HG03159 (cell line): ENCODE data around the gene GPRC5B.

ENCODE experiments used
- ATAC-seq: cut with Tn5 transposase; IDR thresholded peaks from one replicate; pipeline ENCODE4 v1.9.1; 2021; ENCODE audit warnings: mild to moderate bottlenecking, moderate library complexity; ENCODE audit not compliant: unreplicated experiment

GPRC5B gene

GRCh38 chr16:19846436-19846835 lies 38.2 kb downstream of the GPRC5B start:
- ATAC-seq, result no peak

GRCh38 chr16:19844945-19845641 lies 39.6 kb downstream of the GPRC5B start:
- no peak for ATAC-seq

- no peak for ATAC-seq
These were observed 41.3 kb downstream of the GPRC5B start for GRCh38 chr16:19843371-19843770.

- no peak for ATAC-seq
These were observed 42.1 kb downstream of the GPRC5B start for GRCh38 chr16:19842426-19843157.

GRCh38 chr16:19841184-19841583 lies 43.5 kb downstream of the GPRC5B start:
- ATAC-seq, result no peak

GRCh38 chr16:19840524-19841110 lies 44.0 kb downstream of the GPRC5B start:
- ATAC-seq, result no peak

GRCh38 chr16:19837984-19838707 lies 46.5 kb downstream of the GPRC5B start:
- ATAC-seq, result no peak

GRCh38 chr16:19837331-19837980 lies 47.2 kb downstream of the GPRC5B start:
- ATAC-seq, result no peak

GRCh38 chr16:19835968-19836421 lies 48.7 kb downstream of the GPRC5B start:
- no peak for ATAC-seq

- ATAC-seq, result no peak
These were observed 49.5 kb downstream of the GPRC5B start for GRCh38 chr16:19835196-19835595.

- no peak for ATAC-seq
These were observed 51.1 kb downstream of the GPRC5B start for GRCh38 chr16:19833581-19833980.

GRCh38 chr16:19833176-19833575 lies 51.5 kb downstream of the GPRC5B start:
- no peak for ATAC-seq

- no peak for ATAC-seq
These were observed 53.0 kb downstream of the GPRC5B start for GRCh38 chr16:19831678-19832077.

- ATAC-seq, result no peak
These were observed 53.6 kb downstream of the GPRC5B start for GRCh38 chr16:19830902-19831560.

GRCh38 chr16:19829844-19830692 lies 54.6 kb downstream of the GPRC5B start:
- ATAC-seq, result no peak

- ATAC-seq, result no peak
These were observed 60.4 kb downstream of the GPRC5B start for GRCh38 chr16:19824216-19824615.

GRCh38 chr16:19823322-19823721 lies 61.3 kb downstream of the GPRC5B start:
- no peak for ATAC-seq

- no peak for ATAC-seq
These were observed 62.1 kb downstream of the GPRC5B start for GRCh38 chr16:19822533-19822932.

GRCh38 chr16:19817875-19818274 lies 66.8 kb downstream of the GPRC5B start:
- ATAC-seq, result no peak
